HG03521 (cell line): ENCODE data around the gene PCP4.

ENCODE experiments used
- ATAC-seq: cut with Tn5 transposase; IDR thresholded peaks from one replicate; pipeline ENCODE4 v1.9.1; 2021; ENCODE audit warnings: mild to moderate bottlenecking, moderate library complexity; ENCODE audit not compliant: unreplicated experiment

Gene PCP4

GRCh38 chr21:39969691-39970364 lies 102.6 kb downstream of the PCP4 start:
- ATAC-seq: no peak

- no peak for ATAC-seq
These were observed 104.7 kb downstream of the PCP4 start for GRCh38 chr21:39971956-39972355.

- no peak for ATAC-seq
These were observed 105.2 kb downstream of the PCP4 start for GRCh38 chr21:39972471-39972870.

GRCh38 chr21:39972976-39973770 lies 105.9 kb downstream of the PCP4 start:
- ATAC-seq: no peak

GRCh38 chr21:39976800-39977199 lies 109.6 kb downstream of the PCP4 start:
- ATAC-seq: no peak
